ENCODE results near the gene RAP1GAP2.

DNA sequence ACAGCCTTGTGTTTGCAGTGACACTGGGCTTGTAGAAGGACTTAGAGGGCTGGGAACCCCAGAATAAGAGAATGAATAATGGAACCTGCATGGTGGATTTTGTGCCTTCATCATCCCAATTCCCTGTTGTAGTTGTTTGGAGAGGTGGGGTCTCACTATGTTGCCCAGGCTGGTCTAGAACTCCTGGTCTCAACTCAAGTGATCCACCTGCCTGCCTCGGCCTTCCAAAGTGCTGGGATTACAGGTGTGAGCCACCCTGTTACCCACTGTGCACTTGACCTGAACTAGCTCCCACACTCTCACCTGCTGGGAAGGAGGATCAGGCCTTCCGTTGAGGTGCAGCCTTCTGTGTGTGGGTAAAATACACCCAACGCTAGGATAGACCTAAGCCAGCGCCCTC is 55.4 kb downstream of the RAP1GAP2 start:
- TF ChIP-seq, protein P1, sequence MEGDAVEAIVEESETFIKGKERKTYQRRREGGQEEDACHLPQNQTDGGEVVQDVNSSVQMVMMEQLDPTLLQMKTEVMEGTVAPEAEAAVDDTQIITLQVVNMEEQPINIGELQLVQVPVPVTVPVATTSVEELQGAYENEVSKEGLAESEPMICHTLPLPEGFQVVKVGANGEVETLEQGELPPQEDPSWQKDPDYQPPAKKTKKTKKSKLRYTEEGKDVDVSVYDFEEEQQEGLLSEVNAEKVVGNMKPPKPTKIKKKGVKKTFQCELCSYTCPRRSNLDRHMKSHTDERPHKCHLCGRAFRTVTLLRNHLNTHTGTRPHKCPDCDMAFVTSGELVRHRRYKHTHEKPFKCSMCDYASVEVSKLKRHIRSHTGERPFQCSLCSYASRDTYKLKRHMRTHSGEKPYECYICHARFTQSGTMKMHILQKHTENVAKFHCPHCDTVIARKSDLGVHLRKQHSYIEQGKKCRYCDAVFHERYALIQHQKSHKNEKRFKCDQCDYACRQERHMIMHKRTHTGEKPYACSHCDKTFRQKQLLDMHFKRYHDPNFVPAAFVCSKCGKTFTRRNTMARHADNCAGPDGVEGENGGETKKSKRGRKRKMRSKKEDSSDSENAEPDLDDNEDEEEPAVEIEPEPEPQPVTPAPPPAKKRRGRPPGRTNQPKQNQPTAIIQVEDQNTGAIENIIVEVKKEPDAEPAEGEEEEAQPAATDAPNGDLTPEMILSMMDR (IDR thresholded peaks at IDR 0.05): no peak
- TF ChIP-seq POLR2A (IDR thresholded peaks at IDR 0.05): no peak
- no peak for TF ChIP-seq POLR2AphosphoS5 (IDR thresholded peaks at IDR 0.05)
- no peak for TF ChIP-seq EP300 (IDR thresholded peaks at IDR 0.05)
